Measurements from ENCODE around the gene SPC25.
"Not testable (repeated sequence)": the region's sequence is repeated elsewhere in the genome, so short reads cannot be mapped to it uniquely, and the experiment has no call there.

The SPC25 gene

GRCh38 chr2:168890006-168890782 lies at the start of gene SPC25:
Gene SPC25 (minus strand): TSS chr2:168890430. CDS start chr2:168889519, 911 bp downstream.
- peak; percentile 94 for DNase-seq (ENCODE audit: low spot score)

- DNase-seq (ENCODE audit: low spot score), result no peak
Observed at GRCh38 chr2:168939918-168940317, 49.7 kb upstream of the SPC25 start.

GRCh38 chr2:168939061-168939460 lies 48.8 kb upstream of the SPC25 start:
- no peak for DNase-seq (ENCODE audit: low spot score)

- no peak for DNase-seq (ENCODE audit: low spot score)
Observed at GRCh38 chr2:168935810-168936581, 45.8 kb upstream of the SPC25 start.

- no peak for DNase-seq (ENCODE audit: low spot score)
Observed at GRCh38 chr2:168934826-168935225, 44.6 kb upstream of the SPC25 start.

- not testable (repeated sequence) for DNase-seq (ENCODE audit: low spot score)
Observed at GRCh38 chr2:168932174-168932573, 41.9 kb upstream of the SPC25 start.

- no peak for DNase-seq (ENCODE audit: low spot score)
Observed at GRCh38 chr2:168930242-168930641, 40.0 kb upstream of the SPC25 start.

- DNase-seq (ENCODE audit: low spot score), result no peak
Observed at GRCh38 chr2:168929031-168929430, 38.8 kb upstream of the SPC25 start.

- DNase-seq (ENCODE audit: low spot score), result no peak
Observed at GRCh38 chr2:168928113-168928831, 38.0 kb upstream of the SPC25 start.

GRCh38 chr2:168926621-168927386 lies 36.6 kb upstream of the SPC25 start:
- DNase-seq (ENCODE audit: low spot score), result no peak

- peak; percentile 24 for DNase-seq (ENCODE audit: low spot score)
Observed at GRCh38 chr2:168920504-168921157, 30.4 kb upstream of the SPC25 start.

GRCh38 chr2:168916331-168916675 lies 26.1 kb upstream of the SPC25 start:
- no peak for DNase-seq (ENCODE audit: low spot score)

- DNase-seq (ENCODE audit: low spot score), result no peak
Observed at GRCh38 chr2:168915441-168916330, 25.5 kb upstream of the SPC25 start.

GRCh38 chr2:168913495-168913894 lies 23.3 kb upstream of the SPC25 start:
- DNase-seq (ENCODE audit: low spot score), result no peak

- no peak for DNase-seq (ENCODE audit: low spot score)
Observed at GRCh38 chr2:168912901-168913369, 22.7 kb upstream of the SPC25 start.

GRCh38 chr2:168912466-168912865 lies 22.2 kb upstream of the SPC25 start:
- DNase-seq (ENCODE audit: low spot score), result no peak

- no peak for DNase-seq (ENCODE audit: low spot score)
Observed at GRCh38 chr2:168910330-168910729, 20.1 kb upstream of the SPC25 start.

- no peak for DNase-seq (ENCODE audit: low spot score)
Observed at GRCh38 chr2:168907940-168908662, 17.9 kb upstream of the SPC25 start.

- DNase-seq (ENCODE audit: low spot score), result no peak
Observed at GRCh38 chr2:168904358-168904757, 14.1 kb upstream of the SPC25 start.

GRCh38 chr2:168903888-168904287 lies 13.7 kb upstream of the SPC25 start:
- no peak for DNase-seq (ENCODE audit: low spot score)

Measured in D341Med (cell line).